Measurements from ENCODE around the gene FOXB1. TPM values are rescaled to one million over a fixed set of nuclear protein-coding genes. Genes with fewer than 3 reads are reported as not detected.

FOXB1 gene
- total RNA-seq: not detected

DNA sequence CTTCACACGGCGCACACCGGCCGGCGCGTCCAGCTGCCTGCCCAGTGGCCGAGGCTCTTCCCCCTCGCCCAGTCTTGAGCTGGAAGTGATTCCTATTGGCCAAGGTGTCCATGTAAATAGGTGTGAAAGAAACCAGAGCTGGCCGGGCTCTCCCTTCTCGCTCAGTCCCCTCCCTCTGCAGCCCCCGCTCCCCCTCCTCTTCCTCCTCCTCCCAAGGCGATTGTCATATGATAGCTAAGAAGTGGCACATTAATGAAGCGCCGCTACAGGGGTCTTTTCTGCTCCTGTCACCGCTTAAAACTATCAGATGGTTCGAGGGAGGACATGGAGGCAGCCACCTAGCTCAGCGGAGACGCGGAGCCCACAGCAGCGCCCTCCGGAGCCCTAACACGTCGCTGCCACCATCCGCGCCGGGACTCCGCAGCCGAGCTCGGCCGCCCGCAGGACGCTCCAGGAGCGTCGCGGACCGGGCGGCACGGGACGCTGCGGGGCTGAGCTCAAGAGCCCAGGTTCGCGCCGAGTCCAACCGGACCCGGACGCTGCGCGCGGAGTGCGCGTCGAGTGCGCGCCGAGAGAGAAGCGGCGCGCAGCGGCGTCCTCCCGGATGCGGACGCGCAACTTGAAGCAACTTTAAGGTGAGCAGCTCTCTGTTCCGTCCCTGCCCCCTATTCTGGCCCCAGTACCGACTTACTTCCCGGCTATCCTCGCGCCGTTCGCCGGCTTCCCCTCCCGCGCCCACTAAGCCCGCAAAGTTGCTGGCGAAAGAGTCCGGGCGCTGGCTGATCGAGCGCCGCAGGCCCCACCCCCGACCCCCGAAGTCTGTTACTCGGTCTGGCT, at the start of gene FOXB1:
FOXB1 (plus strand) TSS at position 303 of the 837 bp plus-strand sequence. CDS start 653 bp downstream, outside the sequence.
- no peak for DNase-seq (ENCODE audit: low spot score)

DNA sequence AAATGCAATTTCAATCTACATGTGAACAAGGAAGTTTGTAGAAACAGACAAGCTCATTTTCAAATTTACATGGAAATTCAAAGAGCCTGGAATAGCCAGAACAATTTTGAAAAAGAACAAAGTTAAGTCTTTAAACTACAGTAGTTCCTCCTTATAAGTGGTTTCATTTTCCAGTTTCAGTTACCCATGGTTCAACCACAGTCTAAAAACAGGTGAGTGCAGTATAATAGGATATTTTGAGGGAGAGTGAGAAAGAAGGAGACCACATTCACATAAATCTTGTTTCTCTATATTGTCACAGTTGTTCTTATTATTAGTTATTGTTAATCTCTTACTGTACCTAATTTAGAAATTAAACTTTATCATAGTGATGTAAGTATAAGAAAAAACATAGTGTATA, 45.8 kb upstream of the FOXB1 start:
- DNase-seq (ENCODE audit: low spot score): no peak

DNA sequence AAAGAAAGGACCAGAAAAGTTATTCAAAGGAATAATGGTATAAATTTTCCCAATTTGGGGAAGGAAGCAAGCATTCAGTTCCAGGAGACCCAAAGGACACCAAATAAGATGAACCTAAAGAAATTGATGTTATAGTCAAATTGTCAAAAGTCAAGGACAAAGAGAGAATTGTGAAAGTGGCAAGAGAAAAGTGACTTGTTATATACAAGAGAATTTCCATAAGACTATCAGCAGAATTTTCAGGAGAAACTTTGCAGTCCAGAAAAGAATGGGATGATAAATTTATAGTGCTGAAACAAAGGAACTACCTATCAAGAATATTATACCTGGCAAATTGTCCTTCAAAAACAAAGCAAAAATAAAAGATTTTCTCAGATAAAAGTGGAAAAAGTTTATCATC, 43.8 kb upstream of the FOXB1 start:
- DNase-seq (ENCODE audit: low spot score): no peak

DNA sequence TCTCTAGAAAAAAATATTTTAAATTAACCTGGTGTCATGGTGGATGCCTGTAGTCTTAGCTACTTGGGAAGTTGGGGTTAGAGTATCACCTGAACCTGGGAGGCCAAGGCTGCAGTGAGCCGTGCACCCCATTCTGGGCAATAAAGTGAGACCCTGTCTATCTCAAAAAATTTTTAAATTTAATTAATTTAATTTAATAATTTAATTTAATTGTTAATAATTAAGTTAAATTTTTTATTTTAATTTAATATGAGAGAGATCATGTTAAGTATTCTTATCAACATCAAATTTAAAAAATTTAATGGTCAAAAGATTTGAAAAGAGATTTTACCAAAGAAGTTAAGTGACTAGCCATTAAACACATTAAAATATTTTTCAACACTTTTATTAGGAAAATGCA, 40.8 kb upstream of the FOXB1 start:
- DNase-seq (ENCODE audit: low spot score): no peak

DNA sequence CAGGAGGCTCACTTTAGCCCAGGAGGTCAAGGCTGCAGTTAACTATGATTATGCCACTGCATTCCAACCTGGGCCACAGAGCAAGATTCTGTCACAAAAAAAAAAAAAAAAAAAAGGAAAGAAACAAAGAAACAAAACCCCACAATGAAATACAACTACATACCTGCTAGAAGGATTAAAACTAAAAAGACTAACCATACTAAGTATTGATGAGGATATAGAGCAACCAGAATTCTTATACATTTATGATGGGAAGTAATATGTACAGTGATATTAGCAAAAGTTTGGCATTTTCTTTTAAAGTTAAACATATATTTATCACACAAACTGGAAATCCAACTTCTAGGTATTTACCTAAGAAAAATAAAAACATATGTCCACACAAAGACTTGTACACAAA, 40.2 kb upstream of the FOXB1 start:
- no peak for DNase-seq (ENCODE audit: low spot score)

DNA sequence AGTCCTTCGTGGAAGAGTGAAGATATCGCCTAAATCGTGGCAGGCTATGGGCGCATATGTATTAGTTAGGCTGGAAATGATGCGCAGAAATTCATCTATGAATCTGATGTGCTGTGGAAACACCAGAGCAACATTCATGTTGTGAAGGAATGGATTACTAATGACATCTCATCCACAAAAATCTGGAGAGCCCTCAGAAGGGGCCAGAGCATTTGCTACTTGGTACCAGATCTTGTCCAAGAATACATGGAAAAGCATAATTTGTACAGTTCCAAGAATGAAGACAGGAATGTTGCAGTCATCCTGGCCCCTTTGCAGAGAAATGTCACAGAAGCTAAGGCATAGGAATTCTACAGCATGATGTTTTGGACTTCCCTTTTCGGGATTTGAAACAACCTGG, 38.4 kb upstream of the FOXB1 start:
- DNase-seq (ENCODE audit: low spot score): no peak

DNA sequence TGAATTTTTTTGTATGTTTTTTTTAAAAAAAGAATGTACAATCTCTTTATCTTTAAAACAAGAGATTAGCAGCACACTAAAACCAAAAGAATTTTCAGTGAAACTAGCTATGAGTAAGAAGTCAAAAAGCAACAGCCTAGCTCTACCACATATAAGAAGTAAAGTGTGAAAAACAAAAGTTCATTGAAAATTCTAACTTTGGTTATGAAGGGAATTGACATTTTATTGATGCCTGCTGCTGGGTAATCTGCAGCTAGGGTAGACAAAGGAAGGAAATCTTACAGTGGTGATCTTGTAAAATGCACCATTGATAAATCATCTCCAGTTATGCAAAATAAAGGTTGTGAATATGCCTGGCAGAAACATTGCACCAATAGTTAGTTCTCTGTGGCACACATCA, 37.8 kb upstream of the FOXB1 start:
- DNase-seq (ENCODE audit: low spot score): no peak

DNA sequence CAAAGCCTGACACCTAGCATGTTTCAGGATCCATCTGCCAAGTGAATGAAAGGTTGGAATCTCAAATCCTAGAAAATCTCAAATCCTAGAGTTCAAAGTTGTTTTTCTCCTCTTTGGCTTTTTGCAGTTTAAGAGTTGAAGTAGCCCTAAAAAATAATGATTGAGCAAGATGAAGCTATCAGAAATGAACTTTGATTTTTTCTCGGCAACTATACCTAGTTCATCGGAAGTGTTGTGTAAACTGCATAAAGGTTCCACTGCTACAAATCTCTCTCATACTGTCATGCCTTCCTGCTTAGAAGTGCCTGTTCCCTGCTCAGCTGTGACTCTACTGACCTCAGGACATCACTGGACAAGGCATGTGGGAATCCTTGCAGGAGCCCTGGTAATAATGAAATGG, 35.8 kb upstream of the FOXB1 start:
- DNase-seq (ENCODE audit: low spot score): no peak

DNA sequence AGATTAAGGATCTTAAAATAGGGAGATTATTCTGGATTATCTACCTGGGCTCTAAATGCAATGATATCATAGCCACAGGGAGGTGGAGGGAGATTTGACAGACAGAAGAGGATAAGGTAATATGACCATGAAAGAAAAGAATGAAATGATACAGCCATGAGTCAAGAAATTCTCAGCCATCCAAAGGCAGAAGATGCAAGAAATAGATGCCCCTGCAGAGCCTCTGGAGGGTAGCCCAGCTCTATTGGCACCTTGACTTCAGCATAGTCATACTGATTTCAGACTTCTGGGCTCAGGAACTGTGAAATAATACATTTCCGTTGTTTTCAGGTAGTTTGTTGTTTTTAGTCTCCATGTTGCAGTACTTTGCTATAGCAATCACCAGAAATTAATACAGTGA, 31.9 kb upstream of the FOXB1 start:
- DNase-seq (ENCODE audit: low spot score): no peak

DNA sequence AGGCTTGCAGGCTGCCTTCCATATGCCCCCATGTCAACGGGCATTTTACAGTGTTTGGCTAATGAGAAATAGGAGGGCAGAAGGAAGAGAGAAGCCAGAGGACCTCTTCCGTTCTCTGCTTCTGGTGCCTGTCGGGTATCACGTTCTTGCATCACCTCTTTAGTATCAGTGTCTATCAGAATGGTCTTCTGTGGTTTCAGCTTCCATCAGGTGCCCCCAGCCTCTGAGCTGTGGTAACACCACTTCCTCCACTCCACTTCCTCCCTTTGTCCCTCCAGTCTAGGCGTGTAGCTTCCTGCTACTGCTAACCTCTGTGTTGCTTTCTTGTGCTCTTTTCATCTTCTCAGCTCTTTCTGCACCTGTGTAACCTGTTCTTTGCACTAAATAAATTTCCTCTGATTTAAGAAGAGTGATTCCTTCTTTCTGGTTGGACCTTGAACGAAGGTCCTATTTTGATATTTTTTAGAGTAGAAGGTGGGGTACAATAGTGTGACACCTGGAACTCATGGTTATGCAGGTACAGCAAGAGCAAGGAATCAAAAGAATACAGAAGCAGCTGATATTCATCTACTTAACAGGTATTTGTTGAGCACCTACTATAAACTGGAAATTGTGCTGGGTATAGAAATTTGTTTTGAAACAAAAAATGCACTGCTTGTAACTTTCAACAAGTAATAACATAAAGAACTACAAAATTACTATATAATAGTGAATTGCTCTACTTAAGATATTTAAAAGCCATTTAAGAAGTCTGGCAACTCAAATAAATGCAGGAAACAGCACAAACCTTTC, 27.4 kb upstream of the FOXB1 start:
- no peak for DNase-seq (ENCODE audit: low spot score)

DNA sequence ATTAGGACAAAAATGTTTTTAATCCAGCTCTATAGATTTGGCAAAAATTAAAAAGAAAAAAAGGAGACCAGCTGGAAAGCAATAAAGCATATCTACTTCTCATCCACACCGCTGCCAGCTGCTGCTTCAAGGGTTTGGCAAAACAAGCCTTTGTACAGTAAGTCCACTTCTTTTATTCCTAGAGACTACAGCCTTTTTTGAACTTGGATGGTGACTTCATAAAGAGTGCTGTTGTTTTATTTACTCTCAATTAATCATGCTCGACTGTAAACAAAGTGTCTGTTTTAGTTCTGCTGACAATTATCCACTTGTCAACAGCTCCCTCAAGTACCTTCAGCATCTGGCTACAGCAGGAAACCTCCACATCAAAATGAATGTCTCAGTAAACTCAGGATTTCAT, 12.3 kb upstream of the FOXB1 start:
- DNase-seq (ENCODE audit: low spot score): no peak

DNA sequence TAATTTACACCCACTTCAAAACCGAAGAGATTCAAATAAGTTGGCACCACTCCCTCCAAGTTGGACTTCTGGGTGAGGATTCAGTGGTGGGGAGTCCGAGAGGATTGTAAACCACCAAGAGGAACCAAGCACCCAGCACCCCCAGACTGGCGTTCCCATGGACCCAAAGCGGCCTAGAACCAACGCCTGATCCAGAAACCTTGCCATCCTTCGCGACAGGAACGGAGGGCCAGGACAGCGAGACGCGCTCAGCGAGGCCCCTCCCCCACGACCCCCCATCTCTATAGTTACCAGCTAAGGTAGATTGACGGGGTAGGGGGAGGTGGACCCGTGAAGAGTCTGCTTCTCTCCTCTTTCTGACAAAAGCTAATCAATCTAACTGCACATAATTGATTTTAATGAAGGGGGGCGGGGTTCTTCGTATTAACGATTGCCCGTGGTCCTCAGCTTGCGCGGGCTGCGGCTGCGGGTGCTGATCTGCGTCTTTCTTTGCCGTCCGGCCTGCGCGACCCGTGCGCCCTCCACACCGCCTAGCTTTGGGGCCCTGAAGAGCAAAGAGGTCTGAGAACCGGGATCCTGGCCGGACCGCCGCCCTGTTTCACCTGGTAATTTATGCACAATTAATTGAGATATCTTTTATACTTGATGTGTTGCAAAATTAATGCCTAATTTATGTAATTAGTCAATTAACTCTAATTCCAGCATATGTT, 10.9 kb upstream of the FOXB1 start:
- no peak for DNase-seq (ENCODE audit: low spot score)

DNA sequence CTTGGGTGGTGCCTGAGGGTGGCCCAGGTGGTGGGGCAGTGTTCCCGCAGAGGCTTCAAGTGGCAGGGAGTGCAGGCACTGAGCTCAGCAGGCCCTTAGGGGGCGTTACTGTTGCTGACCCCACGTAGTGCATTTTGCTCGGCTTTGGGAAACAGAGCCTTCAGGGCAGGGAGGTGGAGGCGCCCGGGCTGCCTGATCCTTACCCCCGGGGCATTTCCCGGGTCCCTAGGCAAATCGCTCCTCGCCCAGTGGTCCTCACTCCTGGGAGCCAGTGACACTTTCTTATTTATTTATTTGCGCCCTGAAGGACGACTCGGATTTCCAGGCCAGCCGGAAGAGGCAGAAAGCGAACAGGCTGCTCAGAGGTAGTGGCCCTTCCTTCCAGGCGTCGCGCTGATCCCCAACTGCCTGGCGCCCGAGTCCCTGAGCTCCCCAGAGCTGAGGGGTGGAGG, 10.1 kb upstream of the FOXB1 start:
- no peak for DNase-seq (ENCODE audit: low spot score)

DNA sequence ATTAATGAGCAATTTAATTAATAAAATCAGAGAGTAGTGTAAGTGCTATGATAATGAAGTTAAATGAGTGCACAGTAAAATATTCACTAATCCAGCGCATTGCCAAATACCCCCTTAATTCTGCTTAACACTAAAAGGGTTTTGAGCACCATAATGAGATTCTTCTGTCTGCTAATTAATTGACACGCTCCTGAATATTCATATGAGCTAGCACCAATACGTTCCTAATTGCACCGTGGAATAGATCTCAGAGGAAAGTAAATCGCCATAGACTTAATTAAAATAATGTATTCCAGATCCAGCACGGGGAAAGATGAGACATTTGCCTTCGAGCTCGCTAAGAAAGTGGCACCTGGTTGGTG, 9.6 kb upstream of the FOXB1 start:
- no peak for DNase-seq (ENCODE audit: low spot score)

DNA sequence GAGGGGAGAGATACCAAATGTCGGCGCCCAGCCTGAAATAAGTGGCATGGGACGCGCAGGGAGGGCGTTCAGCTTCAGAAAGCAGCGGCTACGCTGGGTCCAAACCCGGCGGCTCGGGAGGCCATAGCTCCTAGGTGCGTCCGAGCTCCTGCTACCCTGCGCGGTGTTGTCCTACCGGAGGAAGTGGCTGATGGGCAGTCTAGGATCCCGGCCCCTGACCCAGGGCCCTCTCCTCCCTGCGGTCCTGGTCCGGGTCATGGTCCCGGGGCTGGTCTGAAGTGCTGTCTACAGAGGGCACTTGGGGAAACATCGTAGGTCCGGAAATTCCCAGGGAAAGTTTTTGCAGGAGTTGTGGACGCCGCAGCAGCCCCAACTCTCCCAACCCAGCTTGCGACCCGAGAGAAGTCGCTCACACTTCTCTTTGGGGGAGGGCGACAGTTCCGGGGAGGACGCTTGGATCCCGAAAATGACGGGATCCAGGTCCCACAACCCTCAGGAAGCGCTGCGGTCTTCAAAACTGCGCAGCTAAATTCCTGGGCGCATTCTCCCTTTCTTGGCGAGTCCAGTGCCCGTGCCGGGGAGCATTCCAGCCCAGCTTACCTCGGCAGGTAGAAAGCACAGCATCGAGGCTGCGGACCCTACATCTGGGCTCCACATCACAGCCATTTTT, 9.1 kb upstream of the FOXB1 start:
- DNase-seq (ENCODE audit: low spot score): no peak

DNA sequence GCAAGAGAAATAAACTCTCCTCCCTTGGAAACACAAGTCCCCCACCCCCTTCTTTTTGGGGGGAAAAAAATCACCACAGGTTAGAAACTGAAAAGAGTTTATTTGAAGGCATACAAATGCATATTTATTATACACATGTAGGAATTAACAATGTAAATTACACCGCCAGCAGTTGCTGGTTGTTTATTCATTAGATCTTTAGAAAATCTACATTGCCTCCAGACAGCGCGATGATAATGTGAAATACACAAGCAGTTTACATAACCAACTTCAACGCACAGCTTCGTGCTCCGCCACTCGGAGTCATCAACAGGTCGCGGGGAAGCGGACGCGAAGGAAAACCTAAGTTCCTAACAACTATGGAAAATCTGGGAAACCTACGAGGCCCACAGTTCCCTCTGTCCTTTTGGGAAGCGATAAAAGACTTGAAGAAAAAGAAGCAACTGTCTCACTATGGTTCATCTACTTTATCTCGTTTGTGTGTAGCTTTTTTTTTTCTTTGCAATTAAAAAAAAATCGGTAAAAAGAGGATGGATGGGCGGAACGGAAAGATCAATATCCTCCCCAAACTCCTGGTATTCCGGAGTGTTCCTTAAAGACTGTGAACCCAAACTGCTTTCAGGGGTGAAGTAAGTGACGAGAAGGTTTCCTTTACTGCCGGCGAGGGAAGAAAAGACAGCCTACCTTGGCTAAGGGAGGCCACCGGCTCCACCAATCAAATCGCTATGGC, 8.4 kb upstream of the FOXB1 start:
- no peak for DNase-seq (ENCODE audit: low spot score)

DNA sequence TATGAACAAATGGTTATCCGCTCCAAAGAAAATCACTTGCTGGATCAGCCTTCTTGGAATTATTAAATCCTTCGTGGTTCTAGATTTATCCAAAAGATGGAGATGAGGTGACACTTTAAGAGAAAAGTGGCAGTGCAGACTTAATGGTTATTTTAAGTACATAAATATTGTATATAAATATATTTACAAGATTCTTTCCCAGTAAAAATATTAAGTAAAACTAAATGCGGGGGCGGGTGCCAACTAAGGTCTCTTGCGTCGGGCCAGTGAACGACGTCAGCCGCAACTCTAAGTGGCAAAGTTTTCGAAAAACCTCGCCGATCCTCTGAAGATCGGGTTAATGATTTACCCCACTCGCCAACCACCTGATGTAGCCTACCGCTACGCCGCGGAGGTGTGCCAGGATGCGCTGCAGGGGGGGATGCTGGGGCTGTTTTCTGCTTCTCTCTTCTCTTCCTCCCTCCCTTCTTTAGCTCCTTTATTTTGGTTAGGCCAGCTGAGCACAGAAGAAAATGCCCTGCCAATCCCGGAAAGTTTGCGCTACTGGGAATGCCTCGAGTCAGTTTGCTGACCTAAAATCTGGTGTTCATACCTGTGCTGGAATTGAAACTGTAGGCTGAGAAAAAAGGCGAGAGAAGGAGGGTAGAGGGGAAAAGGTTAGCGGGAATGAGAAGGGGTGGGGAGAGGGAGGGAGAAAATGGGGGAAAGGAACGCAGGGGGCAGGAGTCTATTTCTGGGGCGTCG, 7.6 kb upstream of the FOXB1 start:
- DNase-seq (ENCODE audit: low spot score): no peak

DNA sequence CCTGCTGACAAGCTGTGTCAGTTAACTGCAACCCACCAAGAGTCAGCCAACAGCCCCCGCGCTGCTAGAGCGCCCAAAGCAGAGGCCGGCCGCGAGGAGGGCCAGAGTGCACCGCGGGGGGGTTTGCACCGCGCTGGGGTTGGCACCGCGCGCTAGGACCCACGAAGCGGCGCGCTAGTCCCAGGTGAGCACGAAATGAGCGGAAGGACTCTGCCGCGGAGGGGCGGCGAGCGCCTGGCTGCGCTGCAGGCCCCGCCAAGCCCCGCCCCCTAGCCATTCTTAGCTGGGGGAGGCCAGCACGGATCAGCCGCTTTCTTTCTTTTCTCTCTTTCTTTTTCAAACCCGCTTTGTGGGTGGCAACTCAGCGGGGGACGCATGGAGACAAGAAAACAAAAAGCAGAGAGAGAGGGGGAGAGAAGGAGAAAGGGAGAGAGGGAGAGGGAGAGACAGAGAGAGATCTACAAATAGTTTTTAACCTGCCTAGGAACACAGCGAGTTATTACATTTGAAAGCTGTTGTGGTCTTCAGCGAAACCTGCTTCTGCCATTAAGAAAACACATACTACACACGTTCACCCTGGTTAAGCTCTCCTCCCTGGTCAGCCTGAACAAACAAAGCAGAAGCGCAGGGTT, 6.9 kb upstream of the FOXB1 start:
- no peak for DNase-seq (ENCODE audit: low spot score)

DNA sequence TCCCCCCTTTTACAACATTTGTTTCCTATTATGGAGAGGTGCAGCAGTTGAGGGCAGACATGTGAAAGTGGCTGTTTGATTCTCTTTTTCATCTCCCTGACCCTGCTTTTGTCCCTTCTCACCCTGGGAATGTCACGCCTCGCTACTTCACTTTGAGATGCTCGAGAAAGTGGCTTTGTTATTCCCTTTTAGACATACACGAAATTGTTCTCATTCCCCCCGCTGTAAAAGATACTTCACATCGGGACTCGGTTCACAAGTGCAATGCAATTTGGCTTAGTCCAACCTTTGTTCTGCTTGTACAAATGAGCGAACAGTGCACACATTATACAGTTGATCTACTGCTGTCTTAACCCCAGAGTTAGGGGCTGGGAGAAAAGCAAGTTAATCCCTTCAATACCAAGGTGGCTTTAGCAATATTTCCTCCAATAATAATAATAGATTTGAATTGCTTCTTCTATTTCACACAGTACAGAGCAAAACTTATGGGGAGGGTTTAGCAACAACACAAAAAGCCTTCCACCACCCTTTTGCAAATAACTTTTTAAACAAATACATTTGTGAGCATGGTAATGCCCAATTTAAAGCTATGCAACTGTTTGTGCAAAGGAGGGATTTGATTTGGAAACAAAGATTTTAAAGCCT, 5.7 kb upstream of the FOXB1 start:
- no peak for DNase-seq (ENCODE audit: low spot score)

Data from ureter (tissue), 1 donor.